COLO668 (cell line): ENCODE results near the gene POTEE.
"Not testable (repeated sequence)": the region's sequence is repeated elsewhere in the genome, so short reads cannot be mapped to it uniquely, and the experiment has no call there.

Experiments used
- DNase-seq: peaks from one replicate; lab custom pipeline; 2025; ENCODE audit not compliant: unreplicated experiment; lab: John Stamatoyannopoulos, UW

The POTEE gene

GRCh38 chr2:131209030-131209772 lies at the start of gene POTEE:
POTEE (plus strand) TSS chr2:131209536; CDS start chr2:131218403, 8,867 bp downstream.
- DNase-seq: not testable (repeated sequence)

- not testable (repeated sequence) for DNase-seq
These were observed 43.8 kb upstream of the POTEE start for GRCh38 chr2:131165562-131165961.

GRCh38 chr2:131168538-131168937 lies 40.8 kb upstream of the POTEE start:
- DNase-seq: no peak

- DNase-seq: not testable (repeated sequence)
These were observed 31.3 kb upstream of the POTEE start for GRCh38 chr2:131178050-131178449.

- DNase-seq: not testable (repeated sequence)
These were observed 30.5 kb upstream of the POTEE start for GRCh38 chr2:131178721-131179418.

GRCh38 chr2:131181451-131181850 lies 27.9 kb upstream of the POTEE start:
- not testable (repeated sequence) for DNase-seq

- DNase-seq: not testable (repeated sequence)
These were observed 15.9 kb upstream of the POTEE start for GRCh38 chr2:131193421-131193820.

GRCh38 chr2:131196186-131196585 lies 13.2 kb upstream of the POTEE start:
- DNase-seq: not testable (repeated sequence)

- DNase-seq: no peak
These were observed 8.2 kb upstream of the POTEE start for GRCh38 chr2:131201098-131201497.

- DNase-seq: not testable (repeated sequence)
These were observed 1.5 kb upstream of the POTEE start for GRCh38 chr2:131207839-131208238.

GRCh38 chr2:131209773-131210104 lies 403 bp downstream of the POTEE start:
- not testable (repeated sequence) for DNase-seq

GRCh38 chr2:131210434-131211211 lies 1.3 kb downstream of the POTEE start:
- DNase-seq: not testable (repeated sequence)

GRCh38 chr2:131217238-131217986 lies 8.1 kb downstream of the POTEE start:
- DNase-seq: not testable (repeated sequence)

- not testable (repeated sequence) for DNase-seq
These were observed 26.5 kb downstream of the POTEE start for GRCh38 chr2:131235543-131236449.
